Stimulated activated CD4-positive, alpha-beta T cell treated with anti-CD3 and anti-CD28 coated beads, Interleukin-2, amount 100 ng/mL, for 24 hours (primary cell): ENCODE results near the gene CASKIN1.

ENCODE experiments used
- DNase-seq, 2 donors: peaks; one replicate each; pipeline ENCODE4 v3.0.0-alpha.2; 2020

Gene CASKIN1

DNA sequence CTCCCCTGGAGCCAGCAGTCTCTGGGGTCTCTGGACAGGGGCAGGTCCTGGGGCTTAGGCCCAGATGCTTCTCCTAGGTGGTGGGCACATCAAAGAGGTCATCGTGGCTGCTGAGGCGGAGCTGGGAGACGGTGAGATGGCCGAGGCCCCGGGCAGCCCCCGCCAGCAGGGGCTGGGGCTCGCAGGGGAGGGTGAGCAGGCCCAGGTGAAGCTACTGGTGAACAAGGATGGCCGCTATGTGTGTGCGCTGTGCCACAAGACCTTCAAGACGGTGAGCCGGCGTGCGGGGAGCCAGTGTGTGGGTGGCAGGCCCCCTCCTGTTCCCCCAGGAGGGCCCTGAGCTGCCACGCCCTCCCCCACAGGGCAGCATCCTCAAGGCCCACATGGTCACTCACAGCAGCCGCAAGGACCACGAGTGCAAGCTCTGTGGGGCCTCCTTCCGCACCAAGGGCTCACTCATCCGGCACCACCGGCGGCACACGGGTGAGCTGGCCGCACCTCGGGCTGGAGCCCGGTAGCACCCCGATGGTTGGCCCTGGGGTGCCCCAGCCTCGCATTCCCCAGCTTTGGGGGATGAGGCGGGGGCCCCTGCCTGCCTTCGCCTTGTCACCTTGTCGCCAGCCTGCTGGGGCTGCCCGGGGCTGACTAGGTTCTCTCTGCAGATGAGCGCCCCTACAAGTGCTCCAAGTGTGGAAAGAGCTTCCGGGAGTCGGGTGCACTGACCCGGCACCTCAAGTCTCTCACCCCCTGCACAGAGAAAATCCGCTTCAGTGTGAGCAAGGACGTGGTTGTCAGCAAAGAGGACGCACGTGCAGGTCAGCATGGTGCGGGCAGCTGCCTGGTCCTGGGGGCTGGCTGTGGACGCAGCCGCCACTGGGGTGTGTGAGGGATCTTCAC, 35.9 kb upstream of the CASKIN1 start:
- DNase-seq = no peak

- no peak for DNase-seq
Observed at GRCh38 chr16:2231016-2231931, 34.9 kb upstream of the CASKIN1 start.

GRCh38 chr16:2230376-2230775, 34.0 kb upstream of the CASKIN1 start:
- no peak for DNase-seq

- DNase-seq = no peak
Observed at GRCh38 chr16:2229632-2230250, 33.3 kb upstream of the CASKIN1 start.

DNA sequence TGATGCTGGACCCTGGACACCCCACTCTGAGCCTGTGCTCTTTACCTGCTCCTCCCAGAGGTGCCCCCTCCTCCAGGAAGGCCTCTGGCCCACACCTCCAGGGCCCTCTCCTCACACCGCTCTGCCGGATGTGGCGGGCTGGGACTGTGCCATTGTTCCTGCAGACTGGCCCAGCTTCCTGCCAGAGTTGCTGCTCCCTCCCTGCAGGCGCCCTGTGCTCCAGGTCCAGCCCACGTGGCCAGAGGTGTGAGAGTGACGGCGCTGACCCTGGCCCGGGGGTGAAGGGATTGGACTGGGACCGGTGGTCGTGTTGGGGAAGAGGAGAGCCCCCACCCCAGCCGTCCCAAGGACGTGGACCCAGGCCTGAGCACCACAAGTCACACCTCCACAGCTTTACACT, 32.7 kb upstream of the CASKIN1 start:
- no peak for DNase-seq

- DNase-seq = no peak
Observed at GRCh38 chr16:2228161-2228824, 31.9 kb upstream of the CASKIN1 start.

- DNase-seq = no peak
Observed at GRCh38 chr16:2226918-2227317, 30.5 kb upstream of the CASKIN1 start.

DNA sequence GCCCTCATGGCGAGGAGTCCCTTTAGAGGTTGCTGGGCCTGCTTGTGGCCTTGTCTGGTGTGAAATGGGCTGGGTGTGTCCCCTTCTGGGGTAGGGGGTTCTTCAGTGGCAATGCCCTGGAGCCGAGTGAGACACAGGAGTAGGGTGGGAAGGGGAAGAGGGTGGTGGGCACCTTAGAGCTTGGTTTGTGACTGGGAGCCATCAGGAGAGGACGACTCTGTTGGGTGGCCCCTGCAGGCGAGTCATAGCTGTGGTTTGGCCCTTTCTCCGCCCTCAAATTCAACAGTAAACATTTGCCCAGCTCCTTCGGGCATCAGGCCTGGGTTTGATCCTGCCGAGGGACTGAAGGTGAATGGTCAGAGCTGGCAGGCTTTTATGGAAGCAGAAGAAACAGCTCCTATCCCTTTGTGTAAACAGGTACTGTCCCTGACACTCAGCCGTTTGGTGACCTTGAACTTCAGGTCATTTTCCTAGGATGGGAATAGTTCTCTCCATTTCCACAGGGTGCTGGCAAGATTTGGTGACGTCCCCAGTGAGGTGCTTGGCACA, 29.9 kb upstream of the CASKIN1 start:
- no peak for DNase-seq

- peak in 1 of 2 donors; percentile 40 for DNase-seq
Observed at GRCh38 chr16:2223942-2224486, 27.6 kb upstream of the CASKIN1 start.

DNA sequence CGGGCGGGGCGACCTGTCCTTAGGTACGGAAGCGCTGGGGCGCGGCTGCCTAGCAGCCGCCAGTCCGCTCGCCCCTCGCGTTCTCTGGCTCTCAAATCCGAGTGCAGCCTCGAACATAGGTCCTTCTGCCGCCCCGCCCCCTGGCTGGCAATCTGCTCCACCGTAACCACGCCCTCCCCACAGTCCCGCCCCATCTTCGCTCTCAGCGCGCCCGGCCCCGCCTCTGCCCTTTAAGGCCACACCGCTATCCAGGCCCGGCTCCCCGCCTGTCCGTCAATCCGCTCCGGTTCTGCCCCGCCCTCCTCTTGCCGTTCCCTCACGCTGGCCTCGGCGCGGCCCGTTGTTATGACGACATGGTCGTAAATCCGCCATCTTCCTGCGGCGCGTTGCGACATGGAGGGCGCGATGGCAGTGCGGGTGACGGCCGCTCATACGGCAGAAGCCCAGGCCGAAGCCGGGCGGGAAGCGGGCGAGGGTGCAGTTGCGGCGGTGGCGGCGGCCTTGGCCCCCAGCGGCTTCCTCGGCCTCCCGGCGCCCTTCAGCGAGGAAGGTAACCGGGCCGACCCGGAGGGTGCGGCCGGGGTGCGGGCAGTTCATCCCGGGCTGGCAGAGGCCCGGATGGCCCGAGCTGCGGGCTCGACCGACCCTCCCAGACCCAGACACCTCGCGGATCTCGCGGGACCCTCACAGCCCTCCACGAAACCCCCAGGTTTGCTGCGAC, 27.0 kb upstream of the CASKIN1 start, which contains the start of gene E4F1:
E4F1 (plus strand) TSS at position 371 of the 721 bp plus-strand sequence; CDS start at position 394, 23 bp downstream.
- peak; percentile 100 for DNase-seq

- no peak for DNase-seq
Observed at GRCh38 chr16:2216330-2216729, 19.9 kb upstream of the CASKIN1 start.

- no peak for DNase-seq
Observed at GRCh38 chr16:2214719-2214968, 18.2 kb upstream of the CASKIN1 start, which contains the start of gene PGP. TSS of gene PGP (minus strand) at chr16:2214840. CDS start at chr16:2214777, 63 bp downstream.

- peak in 1 of 2 donors; percentile 33 for DNase-seq
Observed at GRCh38 chr16:2213817-2214718, 17.7 kb upstream of the CASKIN1 start.

GRCh38 chr16:2212362-2213324, 16.2 kb upstream of the CASKIN1 start:
- peak in 1 of 2 donors; percentile 15 for DNase-seq

- peak in 1 of 2 donors; percentile 17 for DNase-seq
Observed at GRCh38 chr16:2211923-2212347, 15.5 kb upstream of the CASKIN1 start.

DNA sequence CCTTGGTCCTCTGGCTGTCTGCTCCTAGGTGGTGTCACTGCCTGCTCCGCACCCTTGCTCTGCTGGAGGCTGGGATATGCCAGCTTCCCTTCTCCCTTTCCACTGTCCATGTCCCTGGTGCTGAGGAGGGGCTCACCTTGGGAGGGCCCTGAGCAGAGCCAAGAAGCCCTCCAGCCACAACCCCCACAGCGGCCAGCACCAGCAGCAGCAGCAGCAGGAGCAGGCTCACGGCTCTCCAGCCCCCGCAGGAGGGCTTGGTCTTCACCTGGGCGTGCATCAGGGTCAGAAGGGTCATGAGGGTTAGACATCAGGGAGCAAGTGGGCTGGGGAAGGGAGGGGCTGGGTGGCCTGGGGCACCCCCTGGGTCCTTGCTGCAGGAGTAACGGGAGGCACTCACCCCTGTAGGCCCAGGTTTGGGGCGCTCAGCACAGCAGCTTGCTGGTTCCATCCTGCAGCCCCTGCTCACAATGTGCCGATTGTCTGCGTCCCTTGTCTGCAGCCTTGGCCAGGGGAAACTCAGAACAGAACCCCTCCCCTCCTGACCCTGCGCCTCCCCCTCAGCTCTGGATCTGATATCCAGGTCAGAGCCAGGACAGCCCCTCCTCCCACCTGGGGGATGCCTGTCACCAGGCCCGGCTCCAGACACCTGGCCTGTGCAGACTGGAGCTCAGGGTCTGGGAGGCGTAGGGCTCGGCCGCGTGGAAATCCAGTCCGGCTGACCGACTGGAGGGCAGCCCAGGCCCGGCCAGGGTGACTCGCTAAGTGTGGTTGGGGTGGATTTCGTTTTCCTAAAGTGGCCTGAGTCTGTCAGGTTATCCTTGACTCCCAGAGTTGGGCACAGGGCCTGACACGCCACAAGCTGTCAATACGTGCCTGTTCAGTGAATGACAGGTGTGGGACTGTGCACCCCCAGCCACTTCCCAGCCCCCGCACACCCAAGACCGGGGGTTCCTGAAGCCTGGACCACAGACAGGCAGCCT, 14.3 kb upstream of the CASKIN1 start, which contains the start of gene BRICD5:
BRICD5 (minus strand) TSS at position 478 of the 980 bp plus-strand sequence; CDS start at position 448, 30 bp downstream.
- peak in 1 of 2 donors; percentile 22 for DNase-seq

DNA sequence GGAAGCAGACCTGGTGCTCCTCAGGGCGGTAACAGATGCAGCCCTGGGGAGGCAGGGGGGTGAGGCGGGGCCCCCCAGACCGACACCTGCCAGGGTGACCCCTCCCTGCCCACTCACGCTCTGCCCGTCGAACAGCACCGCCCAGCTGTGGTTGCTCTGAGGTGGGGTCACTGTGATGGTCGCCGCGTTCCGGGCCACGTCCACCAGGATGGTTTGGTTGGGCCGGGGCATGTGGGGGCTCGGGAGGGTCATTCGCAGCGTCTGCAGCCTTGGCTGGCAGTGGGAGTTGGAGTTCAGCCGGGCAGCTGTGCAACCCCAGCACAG, 13.6 kb upstream of the CASKIN1 start:
- no peak for DNase-seq
